Anterior cingulate cortex (tissue), 58 donors: ENCODE results near the gene PRMT5.
"Not testable (repeated sequence)": the region's sequence is repeated elsewhere in the genome, so short reads cannot be mapped to it uniquely, and the experiment has no call there.

Source experiments
- DNase-seq, 58 donors: peaks; one replicate each; lab custom pipeline; 2025; lab: John Stamatoyannopoulos, UW

PRMT5 gene

DNA sequence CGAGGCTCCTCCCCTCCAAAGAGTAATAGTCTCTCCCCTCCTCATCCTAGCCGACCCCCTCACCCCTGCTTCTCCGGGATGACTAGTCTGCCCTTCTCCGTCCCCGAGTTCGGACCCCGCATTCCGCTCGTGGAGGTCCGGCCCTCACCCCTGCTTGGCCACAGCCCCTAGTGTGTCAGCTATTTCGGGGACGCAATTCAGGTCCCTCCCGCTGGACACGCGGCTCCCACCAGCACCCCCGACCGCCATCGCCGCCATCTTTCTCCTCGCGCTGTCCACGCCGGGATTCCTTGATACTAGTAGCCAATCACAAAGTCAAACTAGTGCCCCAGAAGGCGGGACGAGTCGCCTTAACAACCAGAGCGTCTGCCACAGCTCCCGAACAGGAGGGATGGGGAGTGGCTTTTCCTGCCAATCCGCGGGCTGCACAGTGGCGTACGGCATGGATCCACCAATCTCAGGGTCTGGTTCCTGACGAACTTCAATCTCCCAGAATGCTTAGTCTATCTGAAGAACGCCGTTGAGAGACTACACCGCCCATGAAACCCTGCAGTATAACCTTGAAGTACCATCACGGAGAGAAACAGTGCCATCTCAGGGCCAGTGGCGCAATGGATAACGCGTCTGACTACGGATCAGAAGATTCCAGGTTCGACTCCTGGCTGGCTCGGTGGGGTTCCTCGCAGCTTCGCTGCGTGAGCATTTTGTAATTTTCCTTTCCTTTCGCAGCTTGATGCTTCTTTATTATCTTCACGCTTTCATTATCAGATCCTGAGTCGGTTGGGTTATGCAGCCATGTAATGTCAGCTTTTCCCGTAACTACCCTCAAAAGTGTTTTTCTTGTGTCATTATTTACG lies at the start of gene PRMT5:
Gene PRMT5 (minus strand): TSS at position 273 of the 857 bp plus-strand sequence. CDS start 15 bp downstream, at position 258.
- DNase-seq = peak; percentile 78 to 100 (median 98)

DNA sequence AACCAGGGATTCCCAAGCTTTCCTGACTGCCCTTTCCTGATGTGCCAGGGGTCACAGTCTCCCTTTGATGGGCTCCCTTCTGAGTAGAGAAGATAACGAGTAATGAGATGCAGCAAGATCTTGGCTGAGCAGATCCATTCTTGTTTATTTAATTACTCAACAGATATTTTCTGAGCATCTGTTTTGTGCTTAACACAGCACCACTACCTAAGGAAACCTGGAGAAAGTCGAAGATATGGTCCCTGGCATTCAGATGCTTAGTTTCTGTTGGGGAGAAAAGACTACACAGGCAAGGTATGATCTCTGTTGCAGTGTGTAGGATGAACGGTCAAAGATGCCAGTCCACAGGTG lies 49.3 kb upstream of the PRMT5 start:
- no peak for DNase-seq

DNA sequence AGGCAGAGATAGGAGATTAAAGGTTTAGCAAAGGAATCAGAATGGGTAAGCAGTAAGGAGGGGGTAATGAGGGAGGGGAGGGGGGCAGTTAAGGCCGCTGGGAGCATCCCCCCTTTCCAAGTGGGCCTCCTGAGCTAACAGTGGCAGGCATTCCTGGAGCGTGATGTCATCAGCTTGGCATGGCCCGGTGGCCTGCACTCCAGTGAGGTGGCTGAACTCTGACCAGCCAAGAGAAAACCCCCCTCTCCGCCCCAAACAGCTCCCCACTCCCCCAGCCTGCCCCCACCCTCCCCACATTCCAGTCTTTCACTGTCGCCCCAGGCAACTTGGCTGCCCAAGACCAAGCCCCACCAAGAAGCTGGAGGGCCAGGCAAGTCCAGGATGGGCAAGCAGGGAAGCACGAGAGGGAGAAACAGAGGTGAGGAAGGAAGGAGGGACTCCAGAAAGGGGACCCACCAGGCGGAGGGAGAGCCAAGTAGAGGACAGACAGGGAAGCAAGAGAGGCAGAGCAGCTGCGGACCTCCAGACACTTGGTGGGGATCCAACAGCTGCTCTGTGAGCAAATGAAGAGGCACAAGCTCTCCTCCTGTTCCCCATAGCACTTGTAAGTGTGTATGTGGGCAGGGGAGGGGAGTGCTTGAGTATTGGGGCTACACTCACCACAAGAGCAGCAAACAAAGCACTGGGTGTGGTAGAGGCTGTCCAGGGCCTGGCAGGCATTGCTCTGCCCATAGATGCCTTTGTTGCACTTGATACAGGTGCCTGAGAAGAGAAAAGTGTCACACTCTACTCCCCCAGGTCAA lies 48.7 kb upstream of the PRMT5 start:
- peak in 1 of 58 donors; percentile 30 for DNase-seq

DNA sequence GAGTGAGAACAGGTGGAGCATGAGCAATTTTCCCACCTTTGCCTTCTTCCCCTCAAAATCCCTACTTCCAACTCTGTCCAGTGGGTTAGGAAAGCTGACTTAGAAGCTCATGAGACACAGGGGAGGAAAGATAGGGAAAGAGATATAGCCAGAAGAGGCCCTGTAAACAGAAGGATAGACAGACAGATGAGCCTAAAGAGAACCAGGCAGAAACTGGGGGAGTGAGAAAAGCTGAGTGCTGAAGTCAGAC lies 48.2 kb upstream of the PRMT5 start:
- no peak for DNase-seq

DNA sequence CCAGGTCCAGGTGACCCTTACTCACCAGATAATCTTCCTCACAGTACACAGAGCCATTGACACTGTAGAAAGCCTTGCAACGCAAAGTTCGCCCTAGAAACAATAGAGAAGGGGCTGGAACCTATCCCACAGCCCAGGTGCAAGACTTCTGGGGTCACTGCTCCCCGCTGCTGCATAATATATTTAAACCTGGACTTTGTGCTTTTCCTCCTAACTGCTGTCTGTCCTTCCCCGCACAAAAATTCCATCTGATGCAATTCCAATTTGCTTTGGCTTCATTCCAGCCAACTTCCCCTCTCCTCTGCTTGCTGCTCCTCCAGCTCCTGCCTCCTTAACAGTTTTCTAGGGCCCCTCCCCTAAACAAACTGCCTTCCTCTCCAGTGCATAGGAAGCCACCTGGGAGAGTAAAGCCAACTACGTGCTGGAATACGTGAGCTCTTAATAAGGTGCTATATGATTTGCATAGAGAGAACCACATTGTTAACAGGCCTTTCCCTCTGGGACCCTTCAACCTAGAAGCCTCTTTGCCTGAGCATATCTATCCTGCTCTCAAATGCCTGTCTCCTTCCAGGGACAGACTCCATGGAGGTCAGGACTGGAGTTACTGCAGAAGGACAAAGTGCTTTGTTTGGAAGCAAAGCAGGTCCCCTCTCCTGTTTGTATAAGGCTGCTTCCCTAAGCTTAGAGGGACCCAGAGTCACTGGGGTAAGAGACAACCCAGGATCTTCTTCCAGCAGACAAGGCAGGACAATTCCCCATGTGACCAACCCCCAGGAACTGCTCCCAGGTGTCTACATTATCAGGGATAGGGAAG lies 47.7 kb upstream of the PRMT5 start:
- DNase-seq = no peak

DNA sequence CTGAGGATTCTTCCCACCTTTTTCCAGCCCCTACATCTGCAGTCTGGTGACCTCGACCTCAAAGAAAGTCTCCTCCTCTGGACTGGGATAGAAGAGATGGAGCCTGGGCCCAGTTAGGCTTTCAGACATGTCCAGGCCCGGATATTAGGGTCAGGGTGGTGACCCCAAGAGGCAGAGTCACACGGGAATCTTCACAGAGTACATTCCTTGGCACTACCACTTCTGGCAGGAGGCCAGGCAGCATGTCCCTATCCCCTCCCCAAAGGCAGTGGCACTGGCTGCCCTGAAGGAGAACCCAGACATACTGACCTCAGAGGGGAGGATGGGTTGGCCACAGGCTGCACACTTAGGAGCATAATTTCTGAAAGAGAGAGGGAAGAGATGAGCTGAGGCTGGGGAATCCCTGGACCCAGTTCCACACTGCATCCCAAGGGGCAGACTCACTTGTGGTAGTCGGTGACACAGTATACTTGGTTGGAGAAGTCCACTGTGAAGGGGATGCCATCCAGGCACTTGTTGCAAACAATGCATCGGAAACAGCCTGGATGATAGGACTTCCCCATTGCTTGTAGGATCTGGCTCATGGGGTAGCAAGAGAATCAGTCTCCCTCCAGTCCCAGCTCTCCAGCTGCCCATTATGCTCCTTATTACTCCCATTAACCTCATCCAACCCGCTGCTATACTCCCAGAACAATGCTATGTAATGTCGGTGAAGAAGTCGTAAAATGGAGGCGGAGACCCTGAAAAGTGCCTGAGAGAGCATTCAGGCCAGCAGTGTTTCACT lies 45.5 kb upstream of the PRMT5 start:
- DNase-seq = no peak

DNA sequence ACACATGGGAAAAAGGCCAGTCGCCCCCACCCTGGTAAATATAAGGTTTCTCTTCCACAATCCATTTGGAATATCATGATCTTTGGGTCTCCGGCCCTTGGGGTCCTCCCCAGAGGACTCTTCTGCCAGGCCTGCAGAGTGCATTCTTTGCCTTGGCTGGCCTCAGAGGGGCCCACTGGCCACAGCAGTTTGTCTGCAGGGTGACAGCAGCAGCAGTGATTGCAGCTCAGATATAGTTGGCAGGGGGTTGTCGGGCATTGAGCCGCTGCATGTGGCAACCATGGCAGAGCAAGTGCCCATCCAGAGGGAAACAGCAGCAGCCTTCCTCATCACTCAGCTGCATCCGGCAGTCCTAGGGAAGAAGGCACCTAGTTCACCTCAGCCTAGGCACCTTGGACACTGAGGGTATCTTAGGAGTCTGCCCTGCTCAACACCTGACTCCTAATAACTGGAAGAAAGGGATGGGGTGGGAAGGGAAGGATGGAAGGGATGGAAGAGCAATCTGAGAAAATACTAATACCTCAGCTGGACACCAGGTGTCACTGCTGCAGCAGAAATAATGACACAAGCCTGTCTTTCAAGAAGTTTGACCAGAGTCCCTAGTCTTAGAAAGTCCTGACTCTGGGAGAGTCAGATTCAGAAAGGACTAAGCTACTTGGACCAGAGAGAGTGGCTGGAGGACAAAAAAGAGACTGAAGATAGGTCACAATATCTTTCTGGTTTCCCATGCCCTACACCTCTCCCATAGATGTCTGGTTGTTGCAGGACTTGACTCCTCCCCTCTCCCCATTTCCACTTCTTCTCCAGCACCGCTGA lies 44.2 kb upstream of the PRMT5 start:
- DNase-seq = peak in 11 of 58 donors; percentile 9 to 39 (median 16)

DNA sequence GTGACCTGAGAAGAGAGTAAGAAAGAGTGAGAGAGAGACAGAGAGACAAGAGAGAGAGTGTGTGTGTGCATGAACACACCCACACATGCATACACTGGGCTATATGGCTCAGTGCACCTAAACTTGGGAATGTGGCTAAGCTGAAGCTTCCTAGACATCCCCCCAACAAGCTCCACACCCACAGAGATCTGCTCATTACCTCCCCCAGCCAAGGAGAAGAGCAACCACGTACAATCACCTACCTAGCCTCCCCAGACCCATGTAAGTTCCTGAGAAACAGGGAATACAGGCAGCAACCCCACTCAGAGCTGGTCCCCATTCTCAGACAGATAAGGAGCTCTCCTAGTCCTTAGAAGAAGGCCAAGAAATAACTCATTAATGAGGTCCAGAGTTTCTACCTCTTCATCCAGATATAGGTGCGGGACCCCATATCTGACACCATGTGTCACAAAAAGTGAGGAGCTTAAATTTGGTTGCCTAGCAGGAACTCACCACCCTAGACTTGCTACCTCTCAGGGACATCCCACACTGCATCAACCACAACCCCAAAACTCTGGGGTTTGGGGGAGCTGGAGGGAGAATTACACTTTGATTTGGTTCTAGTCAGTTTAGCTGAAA lies 43.2 kb upstream of the PRMT5 start:
- no peak for DNase-seq

DNA sequence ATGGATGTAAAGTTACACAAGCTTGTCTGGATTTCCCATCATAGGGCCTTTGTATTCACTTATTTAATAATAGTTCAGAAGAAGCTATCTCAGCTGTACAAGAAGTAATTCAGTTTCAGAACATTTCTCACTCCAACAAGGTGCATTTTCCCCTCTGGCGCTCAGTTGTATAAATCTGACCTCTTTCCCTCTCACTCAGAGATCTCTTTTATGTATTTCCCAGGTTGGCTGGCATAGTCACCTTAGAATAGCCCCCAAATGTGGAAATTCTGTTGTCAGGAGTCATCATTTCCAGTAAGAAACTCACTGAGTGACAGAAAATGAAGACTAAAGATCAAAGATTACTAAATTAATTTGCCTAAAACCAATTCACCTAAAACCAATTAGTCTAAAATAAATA lies 42.0 kb upstream of the PRMT5 start:
- DNase-seq = no peak

DNA sequence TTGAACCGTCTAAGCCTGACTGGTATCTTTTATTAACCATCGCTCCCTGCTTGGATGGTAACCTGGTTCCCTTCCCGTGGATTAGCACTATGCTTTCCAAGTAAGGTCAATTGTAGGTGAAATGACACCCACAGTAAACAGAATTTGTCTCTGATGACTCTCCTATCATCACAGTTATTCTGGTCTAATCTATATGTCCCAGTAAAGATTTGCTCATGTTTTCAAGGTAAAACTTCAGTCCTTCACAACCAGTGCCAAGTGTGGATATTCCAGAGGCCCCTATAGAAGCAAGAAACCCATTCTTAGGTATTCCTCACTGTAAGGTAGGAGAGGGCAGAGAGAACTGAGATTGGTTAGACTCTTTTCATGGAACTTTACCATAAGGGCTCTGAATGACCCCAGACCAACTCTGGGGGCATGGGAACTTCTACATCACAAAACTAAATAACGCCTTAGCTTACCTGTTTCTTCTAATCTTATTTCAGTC lies 37.6 kb upstream of the PRMT5 start:
- DNase-seq = no peak

DNA sequence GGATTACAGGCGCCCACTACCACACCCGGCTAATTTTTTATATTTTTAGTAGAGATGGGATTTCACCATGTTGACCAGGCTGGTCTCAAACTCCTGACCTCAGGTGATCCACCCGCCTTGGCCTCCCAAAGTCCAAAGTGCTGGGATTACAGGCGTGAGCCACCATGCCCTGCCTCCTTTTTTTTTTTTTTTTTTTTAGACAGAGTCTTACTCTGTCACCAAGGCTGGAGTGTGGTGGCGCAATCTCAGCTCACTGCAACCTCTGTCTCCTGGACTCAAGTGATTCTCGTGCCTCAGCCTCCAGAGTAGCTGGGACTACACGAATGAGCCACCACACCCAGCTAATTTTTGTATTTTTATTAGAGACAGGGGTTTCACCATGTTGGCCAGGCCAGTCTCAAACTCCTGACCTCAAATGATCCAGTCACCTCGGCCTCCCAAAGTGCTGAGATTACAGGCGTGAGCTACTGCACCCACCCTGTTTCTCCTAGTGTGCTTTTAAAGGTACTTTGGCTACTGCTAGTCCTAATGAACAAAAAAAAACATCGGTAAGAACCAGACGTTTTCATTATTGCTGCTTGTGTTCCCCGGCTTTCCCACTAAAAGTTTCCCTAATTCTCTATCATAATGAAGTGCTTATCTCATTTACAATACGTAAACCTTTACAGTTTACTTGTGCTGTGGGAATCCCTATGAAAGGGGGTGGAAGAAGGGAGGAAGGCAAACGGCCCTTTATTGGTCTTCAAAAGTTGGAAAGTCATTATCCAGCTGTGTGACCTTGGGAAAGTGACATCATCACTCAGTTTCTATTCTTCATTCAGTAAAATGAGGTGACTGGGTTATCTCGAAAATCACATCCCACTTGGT lies 37.0 kb upstream of the PRMT5 start:
- not testable (repeated sequence) for DNase-seq

DNA sequence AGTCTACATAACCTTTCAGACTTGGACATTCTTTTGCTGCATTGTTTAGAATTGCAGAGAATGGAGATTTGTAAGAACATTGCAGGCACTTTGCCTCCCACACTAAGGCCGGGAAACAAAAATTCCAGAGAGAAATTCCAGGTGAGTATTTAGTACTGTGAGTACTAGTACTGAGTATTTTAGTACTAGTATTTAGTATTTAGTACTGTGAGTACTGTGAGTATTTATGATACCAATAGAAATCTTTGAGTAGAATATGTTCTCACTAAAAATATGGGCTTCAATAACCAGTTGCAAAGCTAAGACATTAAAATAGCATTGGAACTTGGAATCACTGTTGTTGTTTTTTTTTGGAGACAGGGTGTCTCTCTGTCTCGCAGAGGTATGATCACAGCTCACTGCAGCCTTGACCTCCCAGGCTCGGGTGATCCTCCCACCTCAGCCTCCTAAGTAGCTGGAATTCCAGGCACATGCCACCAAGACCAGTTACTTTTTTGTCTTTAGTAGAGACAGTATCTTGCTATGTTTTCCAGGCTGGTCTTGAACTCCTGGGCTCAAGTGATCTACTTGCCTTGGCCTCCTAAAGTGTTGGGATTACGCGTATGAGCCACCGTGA lies 33.0 kb upstream of the PRMT5 start:
- no peak for DNase-seq

DNA sequence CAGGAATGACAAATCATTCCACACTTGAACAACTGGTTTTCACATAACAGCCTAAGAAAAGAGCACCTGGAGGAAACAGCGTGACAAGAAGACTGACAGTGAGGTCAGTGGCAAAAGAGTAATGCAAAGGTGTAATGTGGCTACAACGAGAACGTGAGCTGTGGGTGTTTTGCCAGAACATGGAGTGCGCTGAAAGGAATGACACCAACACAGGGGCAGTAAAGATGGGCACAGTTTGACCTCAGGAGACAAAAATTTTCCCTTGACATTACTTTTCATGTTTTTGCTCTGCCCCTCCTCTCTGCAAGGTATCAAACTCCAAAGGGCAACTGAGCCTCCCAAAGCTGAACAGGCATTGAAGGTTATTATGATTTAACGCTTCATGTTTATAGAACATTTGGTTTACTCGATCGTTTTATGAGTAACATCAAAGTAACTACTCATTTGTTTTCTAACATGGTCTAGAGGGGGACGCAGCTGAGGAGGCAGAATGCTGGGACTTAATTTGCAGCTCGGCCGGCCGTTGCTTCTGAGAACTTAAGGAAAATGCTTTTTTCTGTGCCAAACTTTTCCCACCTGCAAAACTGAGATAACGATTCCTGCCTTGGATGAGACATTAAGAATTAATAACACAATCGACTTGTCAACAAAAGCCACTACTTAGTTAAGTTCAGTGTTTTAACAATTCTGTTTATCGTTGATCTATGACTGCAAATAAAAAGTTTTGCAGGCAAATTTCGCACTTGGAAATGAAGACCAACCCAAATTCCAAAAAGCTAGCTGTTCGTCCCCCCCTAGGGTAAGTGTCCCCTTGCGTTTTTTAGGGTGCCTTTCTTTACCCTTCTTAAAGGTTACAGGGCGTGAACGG lies 26.8 kb upstream of the PRMT5 start:
- no peak for DNase-seq

DNA sequence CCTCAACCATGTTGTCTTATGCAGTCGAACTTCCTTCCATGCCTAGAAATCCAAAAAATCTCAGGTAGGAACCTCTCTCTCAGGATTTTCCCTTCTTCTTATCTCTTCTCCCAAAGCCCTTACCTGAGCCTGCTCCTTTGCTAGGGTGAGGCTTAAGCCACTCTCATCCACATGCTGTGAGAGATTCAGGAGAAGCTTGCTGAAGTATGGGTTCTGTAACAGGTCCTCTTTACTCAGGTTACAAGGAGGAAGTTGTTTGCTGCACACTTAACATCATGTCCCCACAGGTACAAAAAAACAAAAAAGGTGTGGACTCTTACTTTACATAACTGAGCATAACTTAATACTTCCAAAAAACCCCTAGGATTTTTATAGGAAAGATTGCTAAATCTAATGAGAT lies 23.2 kb upstream of the PRMT5 start:
- DNase-seq = no peak

DNA sequence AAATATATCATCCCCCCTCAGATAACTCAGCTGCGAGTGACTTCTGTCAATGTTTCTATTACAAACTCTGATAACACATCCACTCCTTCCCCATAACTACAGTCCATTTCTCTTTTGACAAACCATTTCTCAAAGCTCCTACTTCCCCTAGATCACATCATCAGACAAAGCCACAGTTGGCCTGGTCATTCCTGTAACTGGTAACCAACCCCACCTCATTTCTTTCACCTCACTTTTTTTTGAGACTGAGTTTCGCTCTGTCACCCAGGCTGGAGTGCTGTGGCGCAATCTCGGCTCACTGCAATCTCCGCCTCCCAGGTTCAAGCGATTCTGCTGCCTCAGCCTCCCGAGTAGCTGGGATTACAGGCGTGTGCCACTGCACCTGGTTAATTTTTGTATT lies 22.6 kb upstream of the PRMT5 start:
- not testable (repeated sequence) for DNase-seq

DNA sequence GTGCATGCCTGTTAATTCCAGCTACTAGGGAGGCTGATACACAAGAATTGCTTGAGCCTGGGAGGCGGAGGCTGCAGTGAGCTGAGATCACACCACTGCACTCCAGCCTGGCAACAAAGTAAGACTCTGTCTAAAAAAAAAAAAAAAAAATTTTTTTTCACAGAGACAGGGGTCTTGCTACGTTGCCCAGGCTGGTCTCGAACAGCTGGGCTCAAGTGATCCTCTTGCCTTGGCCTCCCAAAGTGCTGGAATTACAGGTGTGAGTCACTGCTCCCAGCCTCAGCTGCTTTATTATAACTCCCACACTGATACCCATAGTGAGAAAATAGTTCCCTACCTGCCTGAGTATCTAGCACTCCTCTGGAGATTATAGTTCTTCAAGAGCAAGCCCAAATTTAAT lies 16.5 kb upstream of the PRMT5 start:
- DNase-seq = no peak
